ENCODE results near the gene AANAT. TPM values are rescaled to one million over a fixed set of nuclear protein-coding genes. Genes with fewer than 3 reads are reported as not detected.

Gene AANAT
- total RNA-seq, 1 donor from 2014 or later, result not detected

- DNase-seq, result no peak
Observed at GRCh38 chr17:76469076-76469990, 1.9 kb downstream of the AANAT start.

DNA sequence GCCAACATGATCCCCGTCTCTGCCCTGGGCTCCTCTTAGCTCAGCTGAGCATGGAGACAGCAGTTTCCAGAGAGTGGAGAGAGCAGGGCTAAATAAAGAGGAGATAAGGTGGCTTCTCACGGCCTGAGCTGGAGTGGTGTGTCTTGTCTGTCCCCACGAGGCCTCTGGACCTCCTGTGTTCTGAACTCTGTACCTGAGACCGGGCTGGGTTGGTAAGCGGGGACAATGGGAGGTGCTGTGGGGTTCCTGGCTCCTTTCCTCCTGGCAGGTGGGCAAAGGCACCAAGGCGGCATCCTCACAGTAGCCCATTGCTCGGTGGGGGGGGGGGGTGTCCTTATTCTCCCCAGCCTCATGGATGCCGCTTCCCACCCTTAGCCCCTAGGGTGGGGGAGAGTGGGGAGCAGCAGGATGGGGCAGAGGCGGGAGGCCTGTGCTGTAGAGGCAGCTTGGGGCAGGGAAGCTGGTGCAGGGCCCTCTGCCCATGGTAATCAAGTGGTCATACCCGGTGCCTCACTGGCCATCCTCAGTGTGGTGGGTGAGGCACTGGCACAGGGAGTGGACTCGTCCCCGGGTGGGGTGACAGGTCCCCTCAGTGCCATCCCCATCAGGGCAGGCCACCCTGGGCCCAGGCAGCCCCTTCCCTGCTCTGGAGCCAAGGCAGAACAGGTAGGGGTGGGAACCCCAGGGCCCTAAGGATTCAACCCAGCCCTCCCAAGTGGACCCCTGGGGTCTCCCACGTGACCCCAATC, 2.8 kb downstream of the AANAT start:
- no peak for DNase-seq

DNA sequence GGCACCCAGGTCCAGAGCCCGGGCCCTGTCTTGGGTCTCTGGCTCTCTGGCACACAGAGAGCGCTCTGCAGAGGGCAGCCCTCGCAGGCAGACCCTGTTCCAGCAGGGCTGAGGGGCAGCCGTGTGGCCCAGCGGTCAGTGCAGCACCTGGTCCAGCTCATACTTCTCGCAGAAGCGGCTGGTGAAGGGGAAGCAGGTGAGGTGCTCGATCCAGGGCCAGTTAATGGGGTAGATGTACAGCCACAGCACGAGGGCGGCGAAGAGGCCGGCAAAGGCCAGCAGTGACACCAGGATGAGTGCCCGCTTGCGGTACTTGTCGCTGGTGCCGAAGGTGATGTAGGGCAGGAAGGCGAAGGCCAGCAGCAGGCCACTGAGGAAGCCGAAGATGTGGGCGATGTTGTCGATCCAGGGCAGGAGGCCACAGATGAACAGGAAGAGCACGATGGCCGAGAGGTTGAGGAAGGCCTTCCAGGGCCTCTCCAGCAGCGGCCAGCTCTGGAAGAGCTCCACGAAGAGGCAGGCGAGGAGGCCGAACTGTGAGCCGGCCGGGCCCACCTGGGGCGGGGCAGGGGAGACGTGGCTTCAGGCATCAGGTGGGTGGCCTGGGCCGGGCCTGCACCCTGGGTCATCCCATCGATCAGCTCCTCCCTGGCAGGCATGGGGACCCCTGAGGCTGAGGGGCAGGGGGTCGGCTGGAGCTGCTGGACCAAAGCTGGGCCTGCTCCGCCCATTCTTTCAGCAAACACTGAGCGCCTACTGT, 4.3 kb downstream of the AANAT start:
- DNase-seq, result no peak

DNA sequence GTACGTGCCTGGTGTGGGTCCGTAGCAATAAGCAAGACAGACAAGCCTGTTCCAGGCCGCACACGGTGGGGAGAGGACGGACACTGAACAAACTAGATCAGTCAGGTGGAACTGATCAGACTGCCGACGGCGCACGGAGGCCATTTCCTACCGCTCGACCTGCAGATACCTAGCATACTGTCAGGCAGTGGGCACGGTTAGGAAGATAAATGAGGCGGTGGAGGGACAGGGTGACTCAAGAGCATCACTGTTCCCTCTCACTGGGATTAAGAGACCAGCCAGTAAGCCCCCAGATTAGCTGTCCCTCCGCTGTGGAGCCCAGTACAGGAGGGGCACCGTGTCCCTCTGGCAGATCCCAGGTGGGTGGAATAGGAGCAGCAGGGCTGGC, 4.8 kb downstream of the AANAT start:
- no peak for DNase-seq

- no peak for DNase-seq
Observed at GRCh38 chr17:76472726-76473125, 5.3 kb downstream of the AANAT start.

- DNase-seq, result peak; percentile 44
Observed at GRCh38 chr17:76473541-76473985, 6.2 kb downstream of the AANAT start.

GRCh38 chr17:76474238-76474637, 6.8 kb downstream of the AANAT start:
- no peak for DNase-seq

GRCh38 chr17:76474894-76475293, 7.5 kb downstream of the AANAT start:
- no peak for DNase-seq

DNA sequence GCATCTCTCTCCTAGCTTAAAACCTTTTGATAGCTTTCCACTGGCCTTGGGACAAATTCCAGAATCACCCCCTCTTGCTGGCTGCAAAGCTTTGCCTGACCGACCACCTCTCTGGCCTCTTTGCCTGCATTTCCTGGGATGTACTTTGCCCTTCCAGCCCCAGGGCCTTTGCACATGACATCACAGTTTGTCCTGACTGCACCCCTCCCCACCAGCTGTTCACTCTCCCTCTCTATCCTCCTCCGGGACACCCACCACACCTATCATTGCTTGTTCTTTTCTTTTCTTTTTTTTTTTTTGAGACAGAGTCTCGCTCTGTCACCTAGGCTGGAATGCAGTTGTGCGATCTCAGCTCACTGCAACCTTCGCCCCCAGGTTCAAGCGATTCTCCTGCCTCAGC, 7.9 kb downstream of the AANAT start:
- no peak for DNase-seq

- DNase-seq, result no peak
Observed at GRCh38 chr17:76476736-76477135, 9.3 kb downstream of the AANAT start.

DNA sequence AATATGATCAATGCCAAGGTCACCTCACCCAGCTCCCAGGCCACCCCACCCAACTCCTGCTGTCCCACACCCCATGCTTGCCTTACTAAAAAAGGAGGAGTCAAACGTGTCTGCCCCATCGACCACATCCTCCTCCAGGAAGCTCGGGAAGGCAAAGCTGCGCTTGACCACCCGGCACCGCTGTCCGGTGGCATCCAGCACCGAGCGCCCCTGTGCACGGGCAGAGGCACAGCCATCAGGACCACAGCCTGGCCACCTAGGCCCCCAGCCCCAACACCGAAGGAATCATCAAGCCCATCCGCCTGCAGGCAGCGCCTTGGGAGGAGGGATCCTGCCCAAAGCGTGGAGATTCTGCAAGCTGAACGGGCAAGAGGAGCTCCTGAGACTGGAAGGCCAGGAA, 10.2 kb downstream of the AANAT start:
- no peak for DNase-seq

- no peak for DNase-seq
Observed at GRCh38 chr17:76478097-76478496, 10.7 kb downstream of the AANAT start.

DNA sequence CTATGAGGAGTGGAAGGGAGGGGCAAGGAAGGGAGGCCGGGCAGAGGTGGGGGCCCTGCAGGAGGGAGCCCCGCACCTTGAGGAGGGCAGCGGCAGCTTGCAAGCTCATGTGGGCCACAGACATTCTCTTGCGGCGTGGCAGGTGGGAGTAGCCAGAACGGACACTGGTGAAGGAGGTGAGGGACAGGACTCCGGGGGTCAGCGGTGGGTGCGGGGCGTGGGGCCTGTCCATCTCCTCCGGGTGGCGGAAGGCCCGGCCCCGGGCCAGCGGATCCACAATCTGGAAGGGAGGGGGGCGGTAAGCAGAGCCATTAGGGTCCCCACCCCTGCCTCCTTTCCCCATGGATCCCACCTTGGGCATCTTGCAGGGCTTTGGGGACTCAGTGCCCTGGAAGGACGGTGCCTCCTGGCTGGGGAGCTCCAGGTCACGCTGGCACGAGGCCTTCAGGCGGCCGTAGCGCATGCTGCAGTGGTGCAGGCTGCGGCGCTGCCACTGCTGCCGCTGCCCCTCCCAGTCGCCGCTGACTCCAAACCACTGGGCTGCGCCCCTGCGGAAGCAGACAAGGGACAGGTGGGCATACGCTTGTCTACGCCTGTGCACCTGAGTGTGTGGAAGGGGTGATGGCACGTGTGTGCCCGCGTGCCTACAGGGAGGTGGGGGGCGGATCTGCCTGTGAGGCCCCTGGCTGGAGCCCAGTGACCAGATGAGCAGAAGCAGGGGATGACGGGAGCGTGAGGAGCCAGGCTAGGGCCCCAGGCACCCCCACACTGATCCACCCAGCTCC, 11.5 kb downstream of the AANAT start:
- DNase-seq, result no peak

GRCh38 chr17:76479515-76480060, 12.2 kb downstream of the AANAT start:
- DNase-seq, result no peak

GRCh38 chr17:76480632-76481031, 13.2 kb downstream of the AANAT start:
- no peak for DNase-seq

DNA sequence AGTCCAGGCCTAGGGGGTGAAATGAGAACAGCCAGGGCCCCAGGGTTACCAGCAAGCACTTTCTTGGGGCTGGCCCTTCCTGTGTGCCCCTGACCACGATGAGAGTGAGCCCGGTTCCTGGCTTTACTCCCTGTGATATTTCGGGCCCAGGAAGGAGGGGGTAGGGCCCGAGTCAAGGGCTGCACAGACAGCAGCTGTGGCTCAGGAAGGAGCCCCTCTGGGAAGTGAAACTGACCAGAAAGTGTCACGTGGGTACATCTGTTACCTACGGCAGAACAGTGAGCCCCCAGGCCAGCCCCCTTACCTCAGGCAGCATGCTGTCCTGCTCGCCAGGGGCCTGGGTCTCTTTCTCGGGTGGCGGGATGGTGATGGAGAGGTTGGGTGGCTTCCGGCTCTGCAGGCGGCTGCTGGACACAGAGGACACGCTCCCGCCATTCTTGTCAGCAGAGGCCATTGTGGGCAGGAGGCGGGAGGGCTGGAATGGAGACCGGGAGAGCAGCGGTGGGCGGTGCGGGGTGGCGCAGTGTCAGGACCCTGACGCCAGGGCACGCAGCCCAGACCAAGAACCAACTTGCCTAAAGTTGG, 13.8 kb downstream of the AANAT start:
- no peak for DNase-seq

- no peak for DNase-seq
Observed at GRCh38 chr17:76484228-76484725, 16.9 kb downstream of the AANAT start.

DNA sequence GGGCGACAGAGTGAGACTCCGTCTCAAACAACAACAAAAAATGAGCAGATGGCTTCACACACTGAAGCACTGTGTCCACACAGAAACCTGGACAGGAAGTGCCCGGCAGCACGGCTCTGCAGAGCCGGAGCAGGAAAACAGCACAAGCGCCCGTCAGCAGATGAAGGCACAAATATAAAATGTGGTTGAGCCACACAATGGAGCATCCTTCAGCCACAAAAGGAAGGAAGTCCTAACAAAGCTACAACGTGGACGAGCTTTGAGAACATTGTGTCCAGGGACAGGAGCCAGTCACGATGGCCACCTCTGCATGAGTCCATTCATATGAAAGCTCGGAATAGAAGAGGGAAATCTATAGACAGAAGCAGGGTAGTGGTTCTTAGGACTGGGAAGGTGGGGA, 18.2 kb downstream of the AANAT start:
- DNase-seq, result peak; percentile 69

GRCh38 chr17:76487451-76488192, 20.2 kb downstream of the AANAT start:
- DNase-seq, result no peak

DNA sequence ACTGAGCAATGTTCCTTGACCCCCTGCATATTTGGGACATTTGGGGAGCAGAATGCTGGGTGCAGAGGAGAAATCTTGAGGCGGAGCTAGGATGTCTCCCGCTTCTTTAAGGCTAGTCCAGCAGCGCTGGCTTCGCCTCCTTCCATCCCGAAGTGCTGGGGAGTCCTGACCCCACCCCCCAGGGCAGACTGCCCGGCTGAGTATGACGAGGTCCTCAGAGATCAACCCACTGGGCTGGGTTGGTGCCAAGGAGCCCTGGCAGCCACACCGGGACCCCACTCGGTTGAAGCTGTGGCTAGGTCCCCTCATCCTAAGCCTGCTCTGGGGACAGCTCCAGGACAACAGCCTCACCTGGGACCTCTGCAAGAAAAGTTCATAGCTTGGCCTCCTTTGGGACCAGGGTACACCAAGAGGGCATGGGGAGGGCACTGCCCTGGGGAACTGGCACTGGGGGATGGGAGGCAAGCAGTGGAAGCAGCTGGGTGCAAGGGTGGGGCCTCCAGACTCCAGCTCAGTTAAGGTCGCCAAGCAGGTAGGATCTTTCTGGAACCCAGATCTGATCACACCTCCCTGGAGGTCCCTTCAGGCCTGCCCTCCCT, 22.8 kb downstream of the AANAT start:
- no peak for DNase-seq
